ENCODE results near the gene NUDT14. TPM values are rescaled to one million over a fixed set of nuclear protein-coding genes. Genes with fewer than 3 reads are reported as not detected.

Gene NUDT14
- total RNA-seq, 2 donors from 2014 or later: 43.4 to 59.5 TPM

DNA sequence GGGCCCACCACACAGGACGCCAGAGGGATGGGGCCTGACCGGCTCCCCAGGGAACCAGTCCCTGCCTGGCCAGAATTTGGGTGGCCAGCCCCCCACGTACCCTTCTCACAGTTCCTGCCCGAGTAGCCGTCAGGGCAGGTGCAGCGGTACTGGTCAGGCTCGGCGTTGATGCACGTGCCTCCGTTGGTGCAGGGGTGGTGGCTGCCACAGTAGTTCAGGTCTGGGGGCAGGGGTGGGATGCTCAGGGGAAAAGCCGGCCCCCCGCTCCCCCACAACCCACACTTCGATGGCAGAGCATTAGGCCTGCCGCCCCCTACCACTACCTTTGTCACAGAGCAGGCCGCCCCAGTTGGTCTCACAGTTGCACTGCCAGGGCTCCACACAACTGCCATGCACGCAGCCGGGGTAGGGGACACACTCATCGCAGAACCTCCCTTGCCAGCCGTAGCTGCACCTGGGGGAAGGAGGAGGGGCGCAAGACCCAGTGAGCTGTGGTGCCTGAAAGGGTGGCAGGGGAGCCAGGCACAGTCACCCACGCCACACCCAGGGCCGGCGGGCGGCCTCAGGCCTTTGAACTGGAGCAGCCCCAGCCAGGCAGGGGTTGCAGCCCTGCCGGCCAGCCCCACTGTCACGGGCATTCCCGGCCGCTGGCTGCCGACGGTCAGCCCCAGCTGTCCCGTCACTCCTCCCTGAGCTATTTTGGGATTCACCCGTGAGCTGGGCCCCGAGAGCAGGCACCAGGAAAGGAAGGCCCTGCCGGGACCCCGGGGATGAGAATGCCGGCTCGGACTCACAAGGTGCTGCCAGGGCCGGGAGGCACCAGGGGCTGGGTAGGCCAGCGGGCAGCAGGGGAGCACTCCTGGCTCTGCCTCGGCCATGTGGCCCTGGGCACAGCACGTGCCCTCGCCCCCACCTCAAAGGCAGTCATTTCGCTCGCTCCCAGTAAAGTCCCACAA is 29.0 kb downstream of the NUDT14 start:
- no peak overlapping the region for H3K4me3 Mint-ChIP-seq
- H3K27me3 ChIP-seq (ENCODE audit: control insufficient read depth, insufficient read depth, low read length, poor library complexity, severe bottlenecking): no peaks in the 10 kb centered on the region
- TF ChIP-seq, protein P1, sequence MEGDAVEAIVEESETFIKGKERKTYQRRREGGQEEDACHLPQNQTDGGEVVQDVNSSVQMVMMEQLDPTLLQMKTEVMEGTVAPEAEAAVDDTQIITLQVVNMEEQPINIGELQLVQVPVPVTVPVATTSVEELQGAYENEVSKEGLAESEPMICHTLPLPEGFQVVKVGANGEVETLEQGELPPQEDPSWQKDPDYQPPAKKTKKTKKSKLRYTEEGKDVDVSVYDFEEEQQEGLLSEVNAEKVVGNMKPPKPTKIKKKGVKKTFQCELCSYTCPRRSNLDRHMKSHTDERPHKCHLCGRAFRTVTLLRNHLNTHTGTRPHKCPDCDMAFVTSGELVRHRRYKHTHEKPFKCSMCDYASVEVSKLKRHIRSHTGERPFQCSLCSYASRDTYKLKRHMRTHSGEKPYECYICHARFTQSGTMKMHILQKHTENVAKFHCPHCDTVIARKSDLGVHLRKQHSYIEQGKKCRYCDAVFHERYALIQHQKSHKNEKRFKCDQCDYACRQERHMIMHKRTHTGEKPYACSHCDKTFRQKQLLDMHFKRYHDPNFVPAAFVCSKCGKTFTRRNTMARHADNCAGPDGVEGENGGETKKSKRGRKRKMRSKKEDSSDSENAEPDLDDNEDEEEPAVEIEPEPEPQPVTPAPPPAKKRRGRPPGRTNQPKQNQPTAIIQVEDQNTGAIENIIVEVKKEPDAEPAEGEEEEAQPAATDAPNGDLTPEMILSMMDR (conservative IDR thresholded peaks at IDR 0.05): no peak
- H3K27ac ChIP-seq (ENCODE audit: low read depth, low read length): no peak overlapping the region
- no peaks in the 10 kb centered on the region for H3K4me1 ChIP-seq (ENCODE audit: control insufficient read depth, insufficient read depth, low read length)
- H3K36me3 Mint-ChIP-seq (ENCODE audit: low read depth): no peaks in the 10 kb centered on the region
- H3K36me3 ChIP-seq (ENCODE audit: control insufficient read depth, insufficient read depth, low read length): no peaks in the 10 kb centered on the region
- H3K27me3 Mint-ChIP-seq (ENCODE audit: insufficient read depth): no peaks in the 10 kb centered on the region
- WGBS, 2 experiments (ENCODE audit: insufficient coverage in 1 of 2, insufficient read length in 1 of 2): 89 to 94% methylated on average over 27 to 44 of the region's 44 CpGs
- H3K4me3 ChIP-seq (ENCODE audit: low read length): no peak overlapping the region
- H3K4me1 Mint-ChIP-seq: no peaks in the 10 kb centered on the region
- no peaks in the 10 kb centered on the region for H3K9me3 ChIP-seq (ENCODE audit: control insufficient read depth, low read length)
- no peak overlapping the region for H3K27ac Mint-ChIP-seq
- no peak overlapping the region for H3K9ac ChIP-seq (ENCODE audit: extremely low read depth, low read length, poor library complexity, severe bottlenecking)
- no peaks in the 10 kb centered on the region for H3K9me3 Mint-ChIP-seq
- DNase-seq: peak; percentile 38

DNA sequence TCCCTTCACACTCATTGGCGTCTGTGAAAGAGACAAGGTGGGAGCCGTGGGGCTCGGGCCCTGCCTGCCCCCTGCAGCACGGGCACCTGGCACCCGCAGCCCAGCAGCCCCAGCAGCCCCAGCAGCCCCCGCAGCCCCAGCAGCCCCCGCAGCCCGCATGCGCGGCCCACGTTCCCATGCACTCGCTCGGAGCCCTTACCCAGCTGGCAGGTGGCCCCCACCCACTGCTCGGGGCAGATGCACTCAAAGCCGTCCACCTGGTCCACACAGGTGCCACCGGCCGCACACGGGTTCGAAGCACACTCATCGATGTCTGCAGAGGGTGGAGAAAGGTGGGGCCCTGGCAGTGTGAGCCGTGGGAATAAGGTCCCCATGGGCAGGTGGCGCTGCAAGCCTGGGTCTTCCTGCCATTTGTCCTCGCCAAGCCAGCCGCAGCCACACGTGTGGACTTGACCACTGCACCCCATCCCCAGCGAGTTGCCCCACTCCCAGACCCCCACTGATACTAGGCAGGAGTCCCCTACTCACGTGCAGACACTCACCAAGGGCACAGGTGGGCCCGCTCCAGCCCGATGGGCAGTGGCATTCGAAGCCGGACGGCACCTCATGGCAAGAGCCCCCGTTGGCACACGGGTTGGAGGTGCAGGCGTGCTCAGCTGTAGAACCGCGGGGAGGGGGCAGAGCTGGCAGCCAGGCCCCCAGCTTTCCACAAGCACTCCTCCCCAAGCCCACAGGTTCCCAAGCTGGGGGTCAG is 29.9 kb downstream of the NUDT14 start:
- peak; percentile 37 for DNase-seq
- Mint-ChIP-seq H3K9me3 (no peaks in the 10 kb centered on the region), H3K4me3 (no peak overlapping the region), H3K4me1 (no peaks in the 10 kb centered on the region), H3K36me3 (ENCODE audit: low read depth) (no peaks in the 10 kb centered on the region), H3K27me3 (ENCODE audit: insufficient read depth) (no peaks in the 10 kb centered on the region), H3K27ac (no peak overlapping the region)
- 88 to 96% methylated on average over 22 to 37 of the region's 37 CpGs for WGBS, 2 experiments (ENCODE audit: insufficient coverage in 1 of 2, insufficient read length in 1 of 2)
- no peaks in the 10 kb centered on the region for H3K27me3 ChIP-seq (ENCODE audit: control insufficient read depth, insufficient read depth, low read length, poor library complexity, severe bottlenecking)
- H3K27ac ChIP-seq (ENCODE audit: low read depth, low read length): no peak overlapping the region
- no peak overlapping the region for H3K4me3 ChIP-seq (ENCODE audit: low read length)
- H3K9me3 ChIP-seq (ENCODE audit: control insufficient read depth, low read length): no peaks in the 10 kb centered on the region
- no peaks in the 10 kb centered on the region for H3K4me1 ChIP-seq (ENCODE audit: control insufficient read depth, insufficient read depth, low read length)
- H3K9ac ChIP-seq (ENCODE audit: extremely low read depth, low read length, poor library complexity, severe bottlenecking): no peak overlapping the region
- TF ChIP-seq, protein P1 (conservative IDR thresholded peaks at IDR 0.05): no peak
- H3K36me3 ChIP-seq (ENCODE audit: control insufficient read depth, insufficient read depth, low read length): no peaks in the 10 kb centered on the region

DNA sequence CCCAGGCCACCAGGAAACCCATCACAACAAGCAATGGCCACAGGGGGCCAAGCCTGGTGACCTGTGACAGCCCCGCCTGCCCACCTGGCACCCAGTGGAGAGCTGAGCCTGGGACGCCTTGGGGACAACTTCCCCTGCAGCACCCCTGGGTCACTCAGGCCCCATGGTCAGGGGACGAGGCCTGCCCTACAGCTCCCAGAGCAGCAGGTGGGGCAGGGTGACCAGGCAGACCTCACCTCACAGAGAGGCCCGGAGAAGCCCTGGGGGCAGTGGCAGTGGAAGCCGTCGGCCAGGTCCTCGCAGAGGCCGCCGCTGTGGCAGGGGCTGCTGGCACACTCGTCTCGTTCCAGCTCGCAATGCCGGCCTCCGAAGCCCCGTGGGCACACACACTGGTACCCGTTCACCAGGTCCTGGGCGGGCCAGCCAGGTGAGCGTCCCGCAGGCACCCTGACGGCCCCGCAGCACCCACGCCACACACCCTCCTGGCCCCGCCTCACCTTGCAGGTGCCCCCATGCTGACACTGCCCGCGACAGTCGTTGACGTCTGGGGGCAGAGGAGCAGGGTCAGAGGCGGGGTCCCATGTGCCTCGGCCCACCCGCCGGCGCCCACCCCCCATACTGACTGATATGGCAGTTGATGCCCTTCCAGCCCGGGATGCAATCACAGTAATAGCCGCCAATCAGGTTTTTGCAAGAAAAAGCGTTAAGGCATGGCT is 30.6 kb downstream of the NUDT14 start:
- H3K9me3 Mint-ChIP-seq: no peaks in the 10 kb centered on the region
- peak; percentile 37 for DNase-seq
- 91 to 93% methylated on average over 23 to 35 of the region's 35 CpGs for WGBS, 2 experiments (ENCODE audit: insufficient coverage in 1 of 2, insufficient read length in 1 of 2)

More for the DNA sequence above, 30.6 kb downstream of the NUDT14 start:
- no peak overlapping the region for H3K27ac Mint-ChIP-seq
- Histone ChIP-seq H3K27me3 (ENCODE audit: control insufficient read depth, insufficient read depth, low read length, poor library complexity, severe bottlenecking) (no peaks in the 10 kb centered on the region), H3K27ac (ENCODE audit: low read depth, low read length) (no peak overlapping the region), H3K9me3 (ENCODE audit: control insufficient read depth, low read length) (no peaks in the 10 kb centered on the region), H3K36me3 (ENCODE audit: control insufficient read depth, insufficient read depth, low read length) (no peaks in the 10 kb centered on the region), H3K4me1 (ENCODE audit: control insufficient read depth, insufficient read depth, low read length) (no peaks in the 10 kb centered on the region), H3K4me3 (ENCODE audit: low read length) (no peak overlapping the region), H3K9ac (ENCODE audit: extremely low read depth, low read length, poor library complexity, severe bottlenecking) (no peak overlapping the region)
- H3K4me1 Mint-ChIP-seq: no peaks in the 10 kb centered on the region
- H3K36me3 Mint-ChIP-seq (ENCODE audit: low read depth): no peaks in the 10 kb centered on the region
- TF ChIP-seq, protein P1 (conservative IDR thresholded peaks at IDR 0.05): no peak
- H3K4me3 Mint-ChIP-seq: no peak overlapping the region
- H3K27me3 Mint-ChIP-seq (ENCODE audit: insufficient read depth): no peaks in the 10 kb centered on the region
